HepG2 (cell line): ENCODE results near the gene KPNB1. TPM values are rescaled to one million over a fixed set of nuclear protein-coding genes. Genes with fewer than 3 reads are reported as not detected.
A peak's percentile ranks its signal among the peaks of the same experiment; 100 is the strongest.

Source experiments
- GTF3A ChIP-seq: sonication (generic); formaldehyde crosslinking; conservative IDR thresholded peaks from 2 replicates; pipeline ENCODE4 v1.4.0; 2020; ENCODE audit warnings: mild to moderate bottlenecking, missing genetic modification reagents
- HBP1 ChIP-seq: IDR thresholded peaks from 2 replicates; pipeline ENCODE4 v1.6.1; 2016; ENCODE audit warnings: low read depth, control low read depth
- HDAC6 ChIP-seq: fragments of 200-600 bp; sonication (generic); IDR thresholded peaks from 2 replicates; pipeline ENCODE4 v1.7.0; 2017; ENCODE audit warnings: mild to moderate bottlenecking, antibody characterized with exemption, low read length, low read depth
- HOXA9 ChIP-seq: sonication (generic); formaldehyde crosslinking; IDR thresholded peaks from 2 replicates; pipeline ENCODE4 v1.8.1; 2022; ENCODE audit warnings: missing genetic modification reagents, mild to moderate bottlenecking, moderate library complexity, borderline replicate concordance
- JUNB ChIP-seq: sonication (generic); formaldehyde crosslinking; IDR thresholded peaks from 2 replicates; pipeline ENCODE4 v1.8.0; 2022; ENCODE audit warnings: missing genetic modification reagents, mild to moderate bottlenecking, borderline replicate concordance
- LBX2 ChIP-seq: sonication (generic); formaldehyde crosslinking; IDR thresholded peaks from 2 replicates; pipeline ENCODE4 v1.5.0; 2020; ENCODE audit warnings: missing genetic modification reagents, mild to moderate bottlenecking, borderline replicate concordance
- MED13 ChIP-seq: sonication (generic); formaldehyde crosslinking; IDR thresholded peaks from 2 replicates; pipeline ENCODE4 v1.5.0; 2020; ENCODE audit warnings: missing genetic modification reagents
- POLR2AphosphoS5 ChIP-seq: IDR thresholded peaks from 2 replicates; pipeline ENCODE4 v1.6.1; 2012; ENCODE audit warnings: low read depth, low read length
- POLR2G ChIP-seq: fragments of 200-400 bp; formaldehyde crosslinking; IDR thresholded peaks from 2 replicates; pipeline ENCODE4 v1.6.1; 2018; ENCODE audit warnings: mild to moderate bottlenecking, low read depth, low read length, moderate library complexity
- SKIL ChIP-seq: sonication (generic); formaldehyde crosslinking; IDR thresholded peaks from 2 replicates; pipeline ENCODE4 v1.8.0; 2022; ENCODE audit warnings: missing genetic modification reagents, mild to moderate bottlenecking, moderate library complexity, borderline replicate concordance
- WIZ ChIP-seq: sonication (generic); formaldehyde crosslinking; IDR thresholded peaks from 2 replicates; pipeline ENCODE4 v1.5.1; 2020; ENCODE audit warnings: mild to moderate bottlenecking, missing genetic modification reagents
- ZFP41 ChIP-seq: sonication (generic); formaldehyde crosslinking; IDR thresholded peaks from 2 replicates; pipeline ENCODE4 v1.4.0; 2020; ENCODE audit warnings: mild to moderate bottlenecking, missing genetic modification reagents, borderline replicate concordance
- ZFY ChIP-seq: sonication (generic); formaldehyde crosslinking; IDR thresholded peaks from 2 replicates; pipeline ENCODE4 v1.4.0; 2020; ENCODE audit warnings: missing genetic modification reagents
- ZMAT3 ChIP-seq: sonication (generic); formaldehyde crosslinking; conservative IDR thresholded peaks from 2 replicates; pipeline ENCODE4 v1.7.0; 2021; ENCODE audit warnings: missing genetic modification reagents
- ZNF121 ChIP-seq: sonication (generic); formaldehyde crosslinking; IDR thresholded peaks from 2 replicates; pipeline ENCODE4 v1.5.0; 2020; ENCODE audit warnings: mild to moderate bottlenecking, missing genetic modification reagents
- ZNF232 ChIP-seq: sonication (generic); formaldehyde crosslinking; IDR thresholded peaks from 2 replicates; pipeline ENCODE4 v1.4.0; 2020; ENCODE audit warnings: missing genetic modification reagents, borderline replicate concordance
- ZNF235 ChIP-seq: sonication (generic); formaldehyde crosslinking; IDR thresholded peaks from 2 replicates; pipeline ENCODE4 v1.8.1; 2023; ENCODE audit warnings: mild to moderate bottlenecking, missing genetic modification reagents, borderline replicate concordance
- ZNF24 ChIP-seq: fragments of 450-650 bp; IDR thresholded peaks from 2 replicates; pipeline ENCODE4 v1.6.1; 2017; ENCODE audit warnings: antibody characterized with exemption, mild to moderate bottlenecking
- ZNF790 ChIP-seq: sonication (generic); formaldehyde crosslinking; IDR thresholded peaks from 2 replicates; pipeline ENCODE4 v1.8.0; 2022; ENCODE audit warnings: missing genetic modification reagents, mild to moderate bottlenecking, borderline replicate concordance
- ZSCAN9 ChIP-seq: IDR thresholded peaks from 2 replicates; pipeline ENCODE4 v1.6.1; 2016; ENCODE audit warnings: borderline replicate concordance
- polyA plus RNA-seq, 8 experiments: library from polyadenylated mRNA; depleted of rRNA in 3 of 8; stranded (reverse) in 7 of 8; unstranded in 1 of 8; fragments of >200 nt; fragmentation: Illumina TruSeq in 4 of 8; extraction: Trizol in 4 of 8; gene quantifications; 2 replicates each; pipeline versions ENCODE4 v1.2.1 to v1.2.3, GENCODE V29; 2011 to 2016; ENCODE audit warnings: low read depth in 4 of 8, missing spikeins in 1 of 8, mixed read lengths in 1 of 8; ENCODE audit not compliant: insufficient read depth in 1 of 8
- total RNA-seq, 5 experiments: library from RNA; depleted of rRNA; stranded (reverse); fragments of >200 nt; fragmentation: Illumina TruSeq; extraction: Trizol; gene quantifications; 2 replicates each; pipeline ENCODE4 v1.2.3, GENCODE V29; 2016; ENCODE audit warnings: low read depth in 1 of 5
- TF ChIP-seq, protein P1 (sequence below): sonication (generic); formaldehyde crosslinking; IDR thresholded peaks from 2 replicates; pipeline ENCODE4 v1.4.0; 2020; ENCODE audit warnings: missing genetic modification reagents
- TF ChIP-seq, protein P2 (sequence below): sonication (generic); formaldehyde crosslinking; IDR thresholded peaks from 2 replicates; pipeline ENCODE4 v1.8.1; 2023; ENCODE audit warnings: mild to moderate bottlenecking, inconsistent platforms, moderate library complexity, missing genetic modification reagents, borderline replicate concordance

Gene KPNB1
- total and polyA plus RNA-seq, 2 of the 13 experiments (the other 11 are each of a cell fraction or from before 2014, with no cell fraction given) = 164 to 424 TPM

GRCh38 chr17:47649972-47650524 lies 329 bp downstream of the KPNB1 start (continued):
- no peak for TF ChIP-seq HBP1 (CRISPR knock-in tag)
- 0 out of 2 replicates have a peak, but pooled peaks have one; percentile 11 for TF ChIP-seq LBX2 (CRISPR knock-in tag)
- no peak for TF ChIP-seq GTF3A (CRISPR knock-in tag)
- TF ChIP-seq POLR2G = peak; percentile 90
- TF ChIP-seq JUNB = peak; percentile 63; the same call in 1 of the 2 replicates
- no peak for TF ChIP-seq ZNF232 (CRISPR knock-in tag)
- no peak; the same call in 1 of the 2 replicates for TF ChIP-seq POLR2AphosphoS5
- TF ChIP-seq MED13 (CRISPR knock-in tag) = no peak
- peak; percentile 23 for TF ChIP-seq ZFY
- no peak for TF ChIP-seq SKIL (CRISPR knock-in tag)
- TF ChIP-seq ZNF24 = 0 out of 2 replicates have a peak, but pooled peaks have one; percentile 50
- 0 out of 2 replicates have a peak, but pooled peaks have one; percentile 14 for TF ChIP-seq HOXA9 (CRISPR knock-in tag)
- TF ChIP-seq ZNF790 = no peak
- TF ChIP-seq, protein P1, sequence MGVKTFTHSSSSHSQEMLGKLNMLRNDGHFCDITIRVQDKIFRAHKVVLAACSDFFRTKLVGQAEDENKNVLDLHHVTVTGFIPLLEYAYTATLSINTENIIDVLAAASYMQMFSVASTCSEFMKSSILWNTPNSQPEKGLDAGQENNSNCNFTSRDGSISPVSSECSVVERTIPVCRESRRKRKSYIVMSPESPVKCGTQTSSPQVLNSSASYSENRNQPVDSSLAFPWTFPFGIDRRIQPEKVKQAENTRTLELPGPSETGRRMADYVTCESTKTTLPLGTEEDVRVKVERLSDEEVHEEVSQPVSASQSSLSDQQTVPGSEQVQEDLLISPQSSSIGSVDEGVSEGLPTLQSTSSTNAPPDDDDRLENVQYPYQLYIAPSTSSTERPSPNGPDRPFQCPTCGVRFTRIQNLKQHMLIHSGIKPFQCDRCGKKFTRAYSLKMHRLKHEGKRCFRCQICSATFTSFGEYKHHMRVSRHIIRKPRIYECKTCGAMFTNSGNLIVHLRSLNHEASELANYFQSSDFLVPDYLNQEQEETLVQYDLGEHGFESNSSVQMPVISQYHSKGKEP (CRISPR knock-in tag) = 0 out of 2 replicates have a peak, but pooled peaks have one; percentile 54
- no peak for TF ChIP-seq ZNF121 (CRISPR knock-in tag)
- 0 out of 2 replicates have a peak, but pooled peaks have one; percentile 9 for TF ChIP-seq ZFP41 (CRISPR knock-in tag)
- peak; percentile 4; the same call in 1 of the 2 replicates for TF ChIP-seq ZMAT3 (CRISPR knock-in tag)
- TF ChIP-seq ZNF235 (CRISPR knock-in tag) = no peak
- TF ChIP-seq HDAC6 = no peak
- no peak for TF ChIP-seq ZSCAN9 (CRISPR knock-in tag)
- 0 out of 2 replicates have a peak, but pooled peaks have one; percentile 17 for TF ChIP-seq WIZ (CRISPR knock-in tag)
- TF ChIP-seq, protein P2, sequence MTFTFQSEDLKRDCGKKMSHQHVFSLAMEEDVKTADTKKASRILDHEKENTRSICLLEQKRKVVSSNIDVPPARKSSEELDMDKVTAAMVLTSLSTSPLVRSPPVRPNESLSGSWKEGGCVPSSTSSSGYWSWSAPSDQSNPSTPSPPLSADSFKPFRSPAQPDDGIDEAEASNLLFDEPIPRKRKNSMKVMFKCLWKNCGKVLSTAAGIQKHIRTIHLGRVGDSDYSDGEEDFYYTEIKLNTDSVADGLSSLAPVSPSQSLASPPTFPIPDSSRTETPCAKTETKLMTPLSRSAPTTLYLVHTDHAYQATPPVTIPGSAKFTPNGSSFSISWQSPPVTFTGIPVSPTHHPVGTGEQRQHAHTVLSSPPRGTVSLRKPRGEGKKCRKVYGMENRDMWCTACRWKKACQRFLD = no peak
